Stimulated activated CD4-positive, alpha-beta T cell treated with anti-CD3 and anti-CD28 coated beads, Interleukin-12 subunit alpha, Interleukin-12 subunit beta, amount 100 ng/mL, for 24 hours (primary cell): ENCODE data around the gene ROR1.

Source experiments
- DNase-seq, 2 experiments: peaks; one replicate each; pipeline ENCODE4 v3.0.0-alpha.2; 2020; ENCODE audit warnings: low read depth in 2 of 2

Gene ROR1

GRCh38 chr1:64019818-64020217 lies 246.0 kb downstream of the ROR1 start:
- DNase-seq = no peak

GRCh38 chr1:64021066-64021465 lies 247.2 kb downstream of the ROR1 start:
- DNase-seq = no peak

- no peak for DNase-seq
These were observed 251.2 kb downstream of the ROR1 start for GRCh38 chr1:64025051-64025450.

- DNase-seq = no peak
These were observed 255.2 kb downstream of the ROR1 start for GRCh38 chr1:64029037-64029436.

GRCh38 chr1:64030411-64030810 lies 256.6 kb downstream of the ROR1 start:
- no peak for DNase-seq

GRCh38 chr1:64031236-64031635 lies 257.4 kb downstream of the ROR1 start:
- no peak for DNase-seq

- DNase-seq = no peak
These were observed 259.9 kb downstream of the ROR1 start for GRCh38 chr1:64033667-64034220.

- DNase-seq = no peak
These were observed 262.7 kb downstream of the ROR1 start for GRCh38 chr1:64036549-64036948.

- DNase-seq = no peak
These were observed 264.3 kb downstream of the ROR1 start for GRCh38 chr1:64038119-64038518.

- DNase-seq = no peak
These were observed 265.1 kb downstream of the ROR1 start for GRCh38 chr1:64038965-64039364.

- no peak for DNase-seq
These were observed 265.6 kb downstream of the ROR1 start for GRCh38 chr1:64039390-64039926.

GRCh38 chr1:64041371-64042131 lies 267.7 kb downstream of the ROR1 start:
- no peak for DNase-seq

- DNase-seq = no peak
These were observed 268.7 kb downstream of the ROR1 start for GRCh38 chr1:64042331-64043100.

GRCh38 chr1:64043288-64043687 lies 269.5 kb downstream of the ROR1 start:
- DNase-seq = no peak

- DNase-seq = no peak
These were observed 270.2 kb downstream of the ROR1 start for GRCh38 chr1:64043976-64044375.

- DNase-seq = no peak
These were observed 272.4 kb downstream of the ROR1 start for GRCh38 chr1:64046243-64046642.

- DNase-seq = no peak
These were observed 273.1 kb downstream of the ROR1 start for GRCh38 chr1:64046891-64047290.

- DNase-seq = no peak
These were observed 273.8 kb downstream of the ROR1 start for GRCh38 chr1:64047549-64047996.

- no peak for DNase-seq
These were observed 276.2 kb downstream of the ROR1 start for GRCh38 chr1:64049900-64050540.

GRCh38 chr1:64050601-64051000 lies 276.8 kb downstream of the ROR1 start:
- no peak for DNase-seq

- DNase-seq = no peak
These were observed 278.0 kb downstream of the ROR1 start for GRCh38 chr1:64051796-64052195.

- no peak for DNase-seq
These were observed 279.0 kb downstream of the ROR1 start for GRCh38 chr1:64052777-64053176.
